Activated naive CD8-positive, alpha-beta T cell treated with anti-CD3 and anti-CD28 coated beads, Interleukin-2, amount 10 ng/mL, durations not matched to agents 7 days and 5 days (primary cell): ENCODE results near the gene BLVRA. TPM values are rescaled to one million over a fixed set of nuclear protein-coding genes. Genes with fewer than 3 reads are reported as not detected.

Experiments
- ATAC-seq: fragments of 150-1000 bp; cut with Tn5 transposase; one replicate; pipeline ENCODE4 v1.10.0; 2021; ENCODE audit warnings: low read depth, moderate library complexity
- POLR2A ChIA-PET: fragments of 350-600 bp; sonication (Branson Sonifier 250); formaldehyde crosslinking; loops from one replicate; lab custom pipeline; 2021; ENCODE audit warnings: antibody characterized with exemption; lab: Charles Lee
- DNase-seq: peaks from one replicate; pipeline ENCODE4 v3.0.0; 2021
- H3K27ac Mint-ChIP-seq: one replicate; pipeline ENCODE4 v1.8.0; 2022; ENCODE audit warnings: mild to moderate bottlenecking, mixed read lengths
- H3K27me3 Mint-ChIP-seq: one replicate; pipeline ENCODE4 v1.8.0; 2022; ENCODE audit warnings: mild to moderate bottlenecking, moderate library complexity, mixed read lengths
- H3K36me3 Mint-ChIP-seq: one replicate; pipeline ENCODE4 v1.8.0; 2021; ENCODE audit warnings: mild to moderate bottlenecking, mixed read lengths
- H3K4me1 Mint-ChIP-seq: one replicate; pipeline ENCODE4 v1.8.0; 2021; ENCODE audit warnings: mixed read lengths
- H3K4me3 Mint-ChIP-seq: one replicate; pipeline ENCODE4 v1.8.0; 2022; ENCODE audit warnings: mild to moderate bottlenecking, moderate library complexity, mixed read lengths
- H3K9me3 Mint-ChIP-seq: one replicate; pipeline ENCODE4 v1.8.0; 2021; ENCODE audit warnings: mixed read lengths
- total RNA-seq, 2 experiments: library from RNA; stranded (reverse); gene quantifications; one replicate each; pipeline ENCODE4 v1.2.3, GENCODE V29; 2021

Gene BLVRA
- total RNA-seq, 2 experiments from 2014 or later = 27.3 to 29.6 TPM

- Mint-ChIP-seq H3K27ac (no peak overlapping the region), H3K27me3 (peaks cover 3% of the 10 kb centered on the region), H3K4me1 (peaks cover 26% of the 10 kb centered on the region), H3K4me3 (peak overlapping the region; percentile 14), H3K36me3 (peaks cover 3% of the 10 kb centered on the region), H3K9me3 (no peaks in the 10 kb centered on the region)
- no peak for ATAC-seq
- POLR2A ChIA-PET = no interaction called here
- no peak for DNase-seq
These were observed 2.0 kb upstream of the BLVRA start for GRCh38 chr7:43756368-43757072.

DNA sequence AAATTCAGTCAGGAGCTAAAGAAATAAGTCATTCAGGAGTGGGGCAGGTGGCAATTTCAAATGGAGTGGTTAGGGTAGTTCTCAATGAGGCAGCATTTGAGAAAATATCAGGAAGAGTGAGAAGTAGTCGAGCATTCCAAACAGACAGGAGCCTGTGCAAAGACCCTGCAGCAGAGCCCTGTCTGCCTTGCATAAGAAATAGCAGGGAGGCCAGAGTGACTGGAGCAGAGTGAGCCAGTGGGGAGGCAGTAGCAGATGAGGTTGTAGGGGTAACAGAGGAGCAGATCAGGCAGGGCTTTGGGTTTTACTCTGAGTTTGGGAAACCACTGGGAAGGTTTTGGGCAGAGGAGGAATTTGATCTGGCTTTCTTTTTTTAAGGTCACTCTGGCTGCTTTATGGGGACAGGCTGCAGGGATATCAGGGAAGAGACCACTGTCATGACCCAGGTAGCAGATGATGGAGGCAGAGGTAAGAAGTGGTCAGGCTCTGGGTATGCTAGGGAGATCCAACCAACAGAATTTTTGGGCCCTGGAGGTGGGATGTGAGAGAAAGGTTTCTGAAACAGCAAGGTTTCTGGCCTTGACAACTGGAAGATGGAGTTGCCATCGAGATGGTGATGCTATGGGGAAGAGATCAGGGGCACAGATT lies 1.3 kb upstream of the BLVRA start:
- POLR2A ChIA-PET = interaction anchor here (1.2 to 1.8 kb wide), 2 partner anchors 27 to 174 kb away, joined by 7 to 8 read pairs; partner anchors contain the start of genes COA1 and STK17A
- no peak for DNase-seq

GRCh38 chr7:43758822-43759683 lies 573 bp downstream of the BLVRA start:
- Mint-ChIP-seq H3K27me3 (peaks cover 3% of the 10 kb centered on the region), H3K27ac (peak overlapping the region; percentile 67), H3K9me3 (no peaks in the 10 kb centered on the region), H3K4me1 (peaks cover 32% of the 10 kb centered on the region), H3K36me3 (peaks cover 5% of the 10 kb centered on the region), H3K4me3 (peak overlapping the region; percentile 90)
- POLR2A ChIA-PET = interaction anchor here (1.1 to 1.8 kb wide), 3 partner anchors 29 to 176 kb away, joined by 3 to 8 read pairs (median 7); partner anchors contain the start of genes COA1 and STK17A
- ATAC-seq (peak; percentile 74), DNase-seq (peak; percentile 70)

More for the DNA sequence above, 1.3 kb upstream of the BLVRA start:
- peak overlapping the region; percentile 78 for H3K4me3 Mint-ChIP-seq
- no peak overlapping the region for H3K27ac Mint-ChIP-seq
- H3K27me3 Mint-ChIP-seq = peaks cover 3% of the 10 kb centered on the region
- H3K36me3 Mint-ChIP-seq = peaks cover 3% of the 10 kb centered on the region
- peaks cover 30% of the 10 kb centered on the region for H3K4me1 Mint-ChIP-seq
- H3K9me3 Mint-ChIP-seq = no peaks in the 10 kb centered on the region
- ATAC-seq = no peak

- ATAC-seq = no peak
- Mint-ChIP-seq H3K4me3 (no peak overlapping the region), H3K27me3 (peaks cover 3% of the 10 kb centered on the region), H3K27ac (no peak overlapping the region), H3K4me1 (peaks cover 40% of the 10 kb centered on the region), H3K36me3 (peaks cover 5% of the 10 kb centered on the region), H3K9me3 (no peaks in the 10 kb centered on the region)
- DNase-seq = no peak
- POLR2A ChIA-PET = interaction anchor here (0.6 kb wide), 1 partner anchor 30 kb away, joined by 4 read pairs; no protein-coding TSS in a partner anchor
These were observed 2.4 kb downstream of the BLVRA start for GRCh38 chr7:43760861-43761260.

DNA sequence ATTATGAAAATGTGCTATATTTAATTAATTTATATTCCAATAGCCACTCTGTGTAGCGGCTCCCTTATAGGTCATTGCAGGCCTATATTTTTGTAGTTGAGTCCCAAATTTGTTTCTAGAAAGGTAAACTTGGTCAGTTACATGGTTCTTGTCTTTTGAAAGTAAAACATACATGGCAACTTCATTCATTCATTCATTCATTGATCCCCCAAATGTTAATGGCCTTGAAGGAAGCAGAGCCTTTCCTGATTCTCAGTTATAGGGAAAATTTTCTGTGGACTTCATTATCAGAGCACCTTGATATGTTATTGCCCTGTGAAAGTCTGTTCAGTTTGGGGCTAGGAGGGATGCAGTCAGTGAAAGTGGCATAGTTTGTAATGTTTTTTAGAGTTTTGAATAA lies 2.9 kb downstream of the BLVRA start:
- no peak overlapping the region for H3K4me3 Mint-ChIP-seq
- no peak overlapping the region for H3K27ac Mint-ChIP-seq
- H3K36me3 Mint-ChIP-seq = peaks cover 5% of the 10 kb centered on the region
- H3K27me3 Mint-ChIP-seq = peaks cover 3% of the 10 kb centered on the region
- ATAC-seq = no peak
- H3K9me3 Mint-ChIP-seq = no peaks in the 10 kb centered on the region
- H3K4me1 Mint-ChIP-seq = peaks cover 37% of the 10 kb centered on the region
- no peak for DNase-seq
- POLR2A ChIA-PET = no interaction called here

DNA sequence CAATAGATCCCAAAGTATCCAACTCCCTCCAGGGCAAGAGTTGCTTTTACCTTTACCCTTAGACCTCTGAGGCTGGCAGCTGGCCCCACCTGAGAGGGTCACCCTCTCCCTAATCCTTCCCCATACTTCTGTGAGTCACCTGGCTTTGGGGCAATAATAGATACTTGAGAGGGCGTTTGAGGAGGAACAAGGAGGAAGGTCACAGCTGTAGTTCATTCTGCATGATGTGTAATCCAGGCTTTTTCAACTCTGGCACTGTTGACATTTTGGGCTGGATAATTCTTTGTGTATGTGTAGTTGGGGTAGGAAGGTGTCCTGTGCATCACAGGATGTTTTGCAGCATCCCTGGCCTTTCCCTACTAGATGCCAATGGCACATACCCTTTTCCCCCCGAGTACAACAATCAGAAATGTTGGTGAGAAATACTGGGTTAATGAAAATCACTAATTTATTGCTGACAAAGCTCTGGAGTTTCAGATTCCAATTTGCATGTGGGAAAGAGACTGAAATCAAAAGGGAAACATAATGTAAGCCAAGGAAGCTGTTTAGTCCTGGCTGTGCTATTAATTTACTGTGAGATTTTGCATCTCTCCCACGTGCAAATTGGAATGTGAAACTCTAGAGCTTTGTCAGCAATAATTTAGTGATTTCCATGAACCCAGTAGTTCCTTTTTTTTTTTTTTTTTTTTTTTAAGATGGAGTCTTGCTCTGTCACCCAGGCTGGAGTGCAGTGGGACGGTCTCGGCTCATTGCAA lies 3.6 kb downstream of the BLVRA start:
- H3K4me3 Mint-ChIP-seq = no peak overlapping the region
- POLR2A ChIA-PET = interaction anchor here (0.6 kb wide), 1 partner anchor 102 kb away, joined by 4 read pairs; no protein-coding TSS in a partner anchor
- H3K36me3 Mint-ChIP-seq = peaks cover 5% of the 10 kb centered on the region
- DNase-seq = no peak
- H3K4me1 Mint-ChIP-seq = peaks cover 32% of the 10 kb centered on the region
- no peak overlapping the region for H3K27ac Mint-ChIP-seq
- no peak for ATAC-seq
- H3K9me3 Mint-ChIP-seq = no peaks in the 10 kb centered on the region
- H3K27me3 Mint-ChIP-seq = peaks cover 3% of the 10 kb centered on the region

- H3K4me3 Mint-ChIP-seq = peak overlapping the region; percentile 32
- no peak for ATAC-seq
- no peaks in the 10 kb centered on the region for H3K9me3 Mint-ChIP-seq
- H3K4me1 Mint-ChIP-seq = peaks cover 31% of the 10 kb centered on the region
- no peak overlapping the region for H3K27ac Mint-ChIP-seq
- H3K36me3 Mint-ChIP-seq = peaks cover 5% of the 10 kb centered on the region
- no peak for DNase-seq
- POLR2A ChIA-PET = no interaction called here
- no peaks in the 10 kb centered on the region for H3K27me3 Mint-ChIP-seq
These were observed 4.7 kb downstream of the BLVRA start for GRCh38 chr7:43763183-43763582.

DNA sequence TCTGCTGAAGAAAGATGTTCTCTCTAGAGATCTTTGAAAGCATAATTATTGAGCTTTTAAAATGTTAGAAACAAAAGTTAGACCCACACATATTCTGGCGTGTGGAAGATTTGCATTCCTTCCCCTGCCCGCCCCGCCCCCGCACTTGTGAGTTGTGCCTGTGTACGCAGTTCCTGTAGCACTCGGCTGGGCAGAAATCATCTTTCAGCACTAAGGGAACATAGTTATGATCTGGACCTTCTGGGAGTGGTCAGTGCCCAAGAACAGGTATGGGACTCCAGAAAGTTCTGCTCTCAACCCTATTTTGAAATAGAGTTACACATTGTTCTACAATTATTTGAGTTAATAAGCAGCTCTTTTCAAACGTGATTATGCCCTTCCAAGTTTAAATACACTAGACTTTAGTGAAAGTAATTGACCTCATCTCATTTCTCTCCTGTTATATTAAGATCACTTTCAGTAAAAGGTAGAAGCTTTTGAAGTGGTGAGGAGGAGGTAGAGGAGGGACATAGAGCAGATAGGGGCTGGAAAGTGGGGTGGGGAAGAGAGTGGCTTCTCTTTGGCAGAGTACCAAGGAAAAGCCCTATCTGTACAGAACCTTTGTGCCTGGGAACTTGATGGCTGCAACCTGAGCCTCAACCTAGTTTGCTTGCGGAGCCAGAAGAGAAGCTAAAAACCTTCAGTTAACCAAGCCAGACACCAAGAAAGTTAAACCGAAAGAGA lies 5.7 kb downstream of the BLVRA start:
- Mint-ChIP-seq H3K9me3 (no peaks in the 10 kb centered on the region), H3K4me1 (peaks cover 31% of the 10 kb centered on the region), H3K27me3 (no peaks in the 10 kb centered on the region), H3K27ac (peak overlapping the region; percentile 60), H3K4me3 (peak overlapping the region; percentile 46), H3K36me3 (peaks cover 5% of the 10 kb centered on the region)
- DNase-seq (no peak), ATAC-seq (peak; percentile 49)
- POLR2A ChIA-PET = interaction anchor here (0.5 to 1.6 kb wide), 3 partner anchors 31 to 64 kb away, joined by 3 to 4 read pairs (median 3); partner anchors contain the start of gene COA1

DNA sequence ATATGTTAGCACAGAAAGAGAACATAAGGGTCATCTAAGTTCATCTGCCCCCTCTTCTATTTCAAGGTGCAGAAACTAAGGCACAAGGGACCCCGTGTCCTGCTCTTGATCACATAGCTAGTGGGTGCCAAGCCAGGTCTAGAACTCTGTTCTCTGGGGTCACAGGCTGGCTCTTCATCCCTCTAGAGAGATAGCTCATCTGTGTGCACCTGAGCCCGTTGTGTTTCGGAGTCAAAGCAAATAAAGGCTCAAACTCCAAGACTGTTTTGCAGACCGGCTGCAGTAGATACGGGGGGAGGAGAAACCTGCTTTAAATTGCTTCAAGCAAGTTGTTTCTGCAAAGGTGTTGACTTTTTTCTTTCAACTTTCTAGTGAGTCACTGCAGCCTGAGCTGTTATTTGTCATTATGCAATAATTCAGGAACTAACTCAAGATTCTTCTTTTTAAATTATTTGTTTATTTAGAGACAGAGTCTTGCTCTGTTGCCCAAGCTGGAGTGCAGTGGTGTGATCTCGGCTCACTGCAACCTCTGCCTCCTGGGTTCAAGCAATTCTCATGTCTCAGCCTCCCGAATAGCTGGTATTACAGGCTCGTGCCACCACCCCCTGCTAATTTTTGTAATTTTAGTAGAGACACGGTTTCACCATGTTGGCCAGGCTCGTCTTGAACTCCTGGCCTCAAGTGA lies 6.5 kb downstream of the BLVRA start:
- peak overlapping the region; percentile 38 for H3K27ac Mint-ChIP-seq
- no peak overlapping the region for H3K4me3 Mint-ChIP-seq
- ATAC-seq (no peak), DNase-seq (no peak)
- H3K9me3 Mint-ChIP-seq = no peaks in the 10 kb centered on the region
- POLR2A ChIA-PET = interaction anchor here (0.7 to 1.6 kb wide), 2 partner anchors 35 to 64 kb away, joined by 3 to 4 read pairs; partner anchors contain the start of gene COA1
- peaks cover 27% of the 10 kb centered on the region for H3K4me1 Mint-ChIP-seq
- no peaks in the 10 kb centered on the region for H3K27me3 Mint-ChIP-seq
- peaks cover 5% of the 10 kb centered on the region for H3K36me3 Mint-ChIP-seq

- Mint-ChIP-seq H3K27me3 (no peaks in the 10 kb centered on the region), H3K4me3 (no peak overlapping the region), H3K4me1 (peaks cover 20% of the 10 kb centered on the region), H3K9me3 (no peaks in the 10 kb centered on the region), H3K27ac (no peak overlapping the region), H3K36me3 (peaks cover 7% of the 10 kb centered on the region)
- POLR2A ChIA-PET = no interaction called here
- ATAC-seq (no peak), DNase-seq (no peak)
These were observed 8.1 kb downstream of the BLVRA start for GRCh38 chr7:43766564-43766963.

- POLR2A ChIA-PET = no interaction called here
- Mint-ChIP-seq H3K27me3 (no peaks in the 10 kb centered on the region), H3K9me3 (no peaks in the 10 kb centered on the region), H3K4me1 (peaks cover 16% of the 10 kb centered on the region), H3K36me3 (peaks cover 13% of the 10 kb centered on the region), H3K27ac (no peak overlapping the region), H3K4me3 (no peak overlapping the region)
- ATAC-seq (no peak), DNase-seq (no peak)
These were observed 8.8 kb downstream of the BLVRA start for GRCh38 chr7:43767311-43767710.
